Lung (tissue), 12 donors: ENCODE results near the gene SEL1L3. TPM values are rescaled to one million over a fixed set of nuclear protein-coding genes. Genes with fewer than 3 reads are reported as not detected.

Experiments used
- ATAC-seq: fragments of 200-7000 bp; cut with Tn5 transposase; one replicate; pipeline ENCODE4 v1.9.1; 2020; ENCODE audit warnings: moderate number of reproducible peaks; ENCODE audit not compliant: insufficient read depth, low FRiP score
- DNase-seq, 3 donors: peaks; one replicate each; pipeline ENCODE4 v3.0.0-alpha.2; 2013 to 2017
- H3K27ac ChIP-seq, 2 donors: one replicate each; pipeline ENCODE4 v1.5.1; 2013; ENCODE audit warnings: mild to moderate bottlenecking in 2 of 2, moderate library complexity in 2 of 2, control low read depth in 1 of 2, inconsistent platforms in 1 of 2, low read depth in 1 of 2, low read length in 1 of 2
- H3K27me3 ChIP-seq, 3 donors: one replicate each; pipeline ENCODE4 v1.5.1; 2013; ENCODE audit warnings: low read length in 2 of 3; ENCODE audit not compliant: control insufficient read depth in 3 of 3, insufficient read depth in 3 of 3
- H3K36me3 ChIP-seq, 4 donors: one replicate each; pipeline ENCODE4 v1.5.1; 2013; ENCODE audit warnings: low read length in 4 of 4, mild to moderate bottlenecking in 1 of 4, moderate library complexity in 1 of 4; ENCODE audit not compliant: control insufficient read depth in 4 of 4, insufficient read depth in 4 of 4
- H3K4me1 ChIP-seq, 5 donors: one replicate each; pipeline ENCODE4 v1.5.1; 2013; ENCODE audit warnings: low read length in 5 of 5, mild to moderate bottlenecking in 2 of 5, moderate library complexity in 1 of 5; ENCODE audit not compliant: control insufficient read depth in 5 of 5, insufficient read depth in 5 of 5
- H3K4me3 ChIP-seq: one replicate; pipeline ENCODE4 v1.5.1; 2013; ENCODE audit warnings: mild to moderate bottlenecking, control low read depth, moderate library complexity
- H3K9ac ChIP-seq, 2 donors: one replicate each; pipeline ENCODE4 v1.5.1; 2013; ENCODE audit warnings: low read length in 2 of 2, control low read depth in 1 of 2; ENCODE audit not compliant: insufficient read depth in 1 of 2
- H3K9me3 ChIP-seq, 4 donors: one replicate each; pipeline ENCODE4 v1.5.1; 2013; ENCODE audit warnings: low read length in 3 of 4, mild to moderate bottlenecking in 1 of 4, moderate library complexity in 1 of 4; ENCODE audit not compliant: control insufficient read depth in 4 of 4, insufficient read depth in 3 of 4
- CTCF ChIP-seq: IDR thresholded peaks from 2 replicates; pipeline ENCODE4 v1.5.1; 2012; ENCODE audit warnings: mild to moderate bottlenecking; ENCODE audit errors: control extremely low read depth, extremely low read depth
- WGBS, 2 donors: extraction: QIAGEN DNeasy Blood & Tissue Kit; methylation state at CpG; one replicate each; pipeline ENCODE4 v1.1.7; 2013; 5-methylcytosine and 5-hydroxymethylcytosine counted together
- polyA plus RNA-seq, 2 donors: library from polyadenylated mRNA; stranded (reverse); fragments of 200-250 nt; gene quantifications; one replicate each; pipeline ENCODE4 v1.2.1, GENCODE V29; 2013
- total RNA-seq, 2 donors: library from RNA; depleted of rRNA in 1 of 2; stranded (reverse); fragments of >200 nt in 1 of 2; gene quantifications; one replicate each; pipeline ENCODE4 v1.2.1, GENCODE V29; 2014 to 2021
- donor health status: control.
- donor health status: control.
- donor health status: Bipolar disorder and iron deficiency.
- donor health status: healthy.
- donor health status: DM: yes; HTN: yes; CAD: no.

The SEL1L3 gene
- total and polyA plus RNA-seq, 4 donors = 29.2 to 93.3 (median 57.1) TPM

GRCh38 chr4:25723409-25723808, 139.4 kb downstream of the SEL1L3 start:
- DNase-seq = peak in 1 of 3 donors; percentile 12
- no peak for ATAC-seq
- Histone ChIP-seq H3K27ac (no peak overlapping the region), H3K27me3 (no peaks in the 10 kb centered on the region), H3K36me3 (no peaks in the 10 kb centered on the region), H3K9ac (no peak overlapping the region), H3K9me3 (peaks cover 0 to 2% (median 0%) of the 10 kb centered on the region in 4 donors), H3K4me1 (no peaks in the 10 kb centered on the region), H3K4me3 (no peak overlapping the region)
- 67 to 71% methylated on average over 1 of the region's 1 CpG for WGBS, 2 donors
- TF ChIP-seq CTCF = no peak

- 61 to 82% methylated on average over 3 of the region's 3 CpGs for WGBS, 2 donors
- H3K4me1 ChIP-seq = no peaks in the 10 kb centered on the region
- H3K4me3 ChIP-seq = no peak overlapping the region
- TF ChIP-seq CTCF = no peak
- ATAC-seq = no peak
- peaks cover 0 to 2% (median 0%) of the 10 kb centered on the region in 4 donors for H3K9me3 ChIP-seq
- no peak overlapping the region for H3K9ac ChIP-seq
- no peaks in the 10 kb centered on the region for H3K36me3 ChIP-seq
- H3K27ac ChIP-seq = no peak overlapping the region
- no peaks in the 10 kb centered on the region for H3K27me3 ChIP-seq
- DNase-seq = no peak
Observed at GRCh38 chr4:25722964-25723363, 139.8 kb downstream of the SEL1L3 start.

GRCh38 chr4:25713812-25714211, 149.0 kb downstream of the SEL1L3 start:
- Histone ChIP-seq H3K27me3 (no peaks in the 10 kb centered on the region), H3K9ac (no peak overlapping the region), H3K36me3 (no peaks in the 10 kb centered on the region), H3K4me1 (no peaks in the 10 kb centered on the region), H3K9me3 (no peaks in the 10 kb centered on the region), H3K4me3 (no peak overlapping the region), H3K27ac (no peak overlapping the region)
- ATAC-seq = no peak
- WGBS, 2 donors = 94 to 95% methylated on average over 4 of the region's 4 CpGs
- TF ChIP-seq CTCF = no peak
- DNase-seq = no peak

GRCh38 chr4:25712611-25713010, 150.2 kb downstream of the SEL1L3 start:
- no peak for TF ChIP-seq CTCF
- 90 to 91% methylated on average over 2 of the region's 2 CpGs for WGBS, 2 donors
- no peak overlapping the region for H3K27ac ChIP-seq
- no peak for DNase-seq
- H3K9ac ChIP-seq = no peak overlapping the region
- no peak overlapping the region for H3K4me3 ChIP-seq
- no peak for ATAC-seq
- no peaks in the 10 kb centered on the region for H3K27me3 ChIP-seq
- H3K36me3 ChIP-seq = no peaks in the 10 kb centered on the region
- no peaks in the 10 kb centered on the region for H3K9me3 ChIP-seq
- no peaks in the 10 kb centered on the region for H3K4me1 ChIP-seq
